ENCODE results near the gene WBP2.
A peak's percentile ranks its signal among the peaks of the same experiment; 100 is the strongest.
"Not testable (repeated sequence)": the region's sequence is repeated elsewhere in the genome, so short reads cannot be mapped to it uniquely, and the experiment has no call there.

WBP2 gene

GRCh38 chr17:75888484-75888883 is 33.3 kb upstream of the WBP2 start:
- no peak for DNase-seq (ENCODE audit: low read depth)

DNA sequence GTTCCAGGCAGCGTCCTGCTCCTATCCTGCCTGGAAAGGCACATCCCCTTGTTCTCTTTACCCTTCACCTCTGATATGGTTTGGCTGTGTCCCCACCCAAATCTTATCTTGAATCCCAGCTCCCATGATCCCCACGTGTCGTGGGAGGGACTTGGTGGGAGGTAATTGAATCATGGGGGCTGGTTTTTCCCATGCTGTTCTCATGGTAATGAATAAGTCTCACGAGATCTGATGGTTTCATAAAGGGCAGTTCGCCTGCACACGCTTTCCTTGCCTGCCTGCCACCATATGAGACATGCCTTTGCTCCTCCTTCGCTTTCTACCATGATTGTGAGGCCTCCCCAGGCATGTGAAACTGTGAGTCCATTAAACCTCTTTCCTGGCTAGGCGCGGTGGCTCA is 30.7 kb upstream of the WBP2 start:
- DNase-seq (ENCODE audit: low read depth) = not testable (repeated sequence)

DNA sequence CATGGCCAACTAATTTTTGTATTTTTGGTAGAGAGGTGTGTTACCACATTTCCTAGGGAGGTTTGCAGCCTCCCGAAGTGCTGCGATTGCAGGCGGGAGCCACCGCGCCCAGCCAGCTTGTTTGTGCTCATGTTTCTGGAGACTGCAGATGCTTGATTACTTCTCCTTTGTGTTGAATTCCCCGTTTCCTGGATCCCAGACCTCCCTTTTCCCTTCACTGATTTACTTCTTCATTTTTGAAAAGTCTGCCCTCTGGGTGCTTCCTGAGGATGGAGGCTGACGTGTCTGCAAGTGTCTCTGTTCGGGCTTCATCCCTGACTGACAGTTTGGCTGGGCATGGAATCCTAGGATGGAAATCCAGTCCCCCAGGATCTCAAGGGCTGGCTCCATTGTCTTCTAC is 30.3 kb upstream of the WBP2 start:
- no peak for DNase-seq (ENCODE audit: low read depth)

- no peak for DNase-seq (ENCODE audit: low read depth)
Observed at GRCh38 chr17:75881678-75882454, 26.7 kb upstream of the WBP2 start.

DNA sequence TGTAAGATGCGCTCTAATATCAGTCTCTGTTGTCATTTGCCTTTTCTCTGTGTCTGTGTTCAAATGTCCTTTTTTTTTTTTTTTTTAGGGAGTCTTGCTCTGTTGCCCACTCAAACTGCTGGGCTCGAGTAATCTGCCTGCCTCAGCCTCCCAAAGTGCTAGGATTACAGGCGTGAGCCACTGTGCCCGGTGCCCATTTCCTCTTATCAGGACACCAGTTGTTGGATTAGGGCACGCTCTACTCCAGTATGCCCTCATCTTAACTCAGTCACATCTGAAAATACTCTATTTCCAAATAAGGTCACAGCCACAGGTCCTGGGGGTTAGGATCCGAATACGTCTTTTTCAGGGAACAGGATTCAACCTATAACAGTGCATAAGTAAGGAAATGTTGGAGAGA is 25.1 kb upstream of the WBP2 start:
- DNase-seq (ENCODE audit: low read depth) = no peak

- no peak for DNase-seq (ENCODE audit: low read depth)
Observed at GRCh38 chr17:75878174-75878998, 23.3 kb upstream of the WBP2 start, which contains the start of gene TRIM47. Gene TRIM47, minus strand, starts transcription at chr17:75878581. Its CDS starts 33 bp downstream, at chr17:75878548.

GRCh38 chr17:75877752-75878173 is 22.6 kb upstream of the WBP2 start:
- DNase-seq (ENCODE audit: low read depth) = peak; percentile 67

GRCh38 chr17:75876938-75877751 is 22.0 kb upstream of the WBP2 start:
- no peak for DNase-seq (ENCODE audit: low read depth)

- peak; percentile 47 for DNase-seq (ENCODE audit: low read depth)
Observed at GRCh38 chr17:75876190-75876937, 21.2 kb upstream of the WBP2 start.

- DNase-seq (ENCODE audit: low read depth) = no peak
Observed at GRCh38 chr17:75875940-75876189, 20.7 kb upstream of the WBP2 start.

- no peak for DNase-seq (ENCODE audit: low read depth)
Observed at GRCh38 chr17:75875182-75875939, 20.2 kb upstream of the WBP2 start.

DNA sequence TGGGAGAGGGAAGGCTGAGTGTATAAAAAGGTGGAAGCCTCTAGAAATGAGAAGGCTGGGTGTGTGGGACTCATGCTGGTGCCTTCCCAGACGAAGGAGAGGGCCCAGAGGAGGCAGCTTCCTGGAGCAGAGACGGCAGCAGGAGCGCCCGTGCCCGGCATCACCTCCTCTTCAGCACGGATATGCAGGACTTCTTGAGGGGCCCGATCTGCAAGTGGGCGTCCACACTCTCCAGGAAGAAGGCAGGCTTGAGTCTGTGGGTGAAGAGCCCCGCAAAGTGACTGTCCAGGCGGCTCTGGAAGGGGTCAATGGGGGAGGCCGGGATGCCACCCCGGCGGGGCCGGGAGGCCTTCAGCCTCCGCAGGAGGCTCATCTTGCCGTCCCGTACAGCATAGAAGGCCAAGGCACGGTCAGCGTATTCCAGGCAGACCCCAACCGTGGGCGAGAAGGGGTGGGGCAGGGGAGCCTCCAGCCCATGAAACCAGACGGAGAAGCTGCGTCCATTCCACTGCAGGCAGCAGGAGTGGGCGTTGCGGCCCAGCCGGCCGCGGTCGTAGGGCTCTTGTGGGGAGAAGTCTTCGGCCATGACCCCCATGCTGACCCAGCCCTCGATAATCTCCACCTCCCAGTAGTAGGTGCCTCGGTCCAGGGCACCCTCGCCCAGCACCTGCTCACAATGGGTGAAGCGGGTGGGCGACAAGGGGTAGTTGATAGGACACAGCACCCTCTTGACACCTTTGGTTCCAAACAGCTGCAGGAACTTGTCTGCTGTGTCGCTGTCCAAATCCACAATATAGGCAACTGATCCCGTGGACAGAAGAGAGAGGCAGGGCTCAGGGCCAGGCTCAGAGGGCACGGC is 19.4 kb upstream of the WBP2 start:
- no peak for DNase-seq (ENCODE audit: low read depth)

DNA sequence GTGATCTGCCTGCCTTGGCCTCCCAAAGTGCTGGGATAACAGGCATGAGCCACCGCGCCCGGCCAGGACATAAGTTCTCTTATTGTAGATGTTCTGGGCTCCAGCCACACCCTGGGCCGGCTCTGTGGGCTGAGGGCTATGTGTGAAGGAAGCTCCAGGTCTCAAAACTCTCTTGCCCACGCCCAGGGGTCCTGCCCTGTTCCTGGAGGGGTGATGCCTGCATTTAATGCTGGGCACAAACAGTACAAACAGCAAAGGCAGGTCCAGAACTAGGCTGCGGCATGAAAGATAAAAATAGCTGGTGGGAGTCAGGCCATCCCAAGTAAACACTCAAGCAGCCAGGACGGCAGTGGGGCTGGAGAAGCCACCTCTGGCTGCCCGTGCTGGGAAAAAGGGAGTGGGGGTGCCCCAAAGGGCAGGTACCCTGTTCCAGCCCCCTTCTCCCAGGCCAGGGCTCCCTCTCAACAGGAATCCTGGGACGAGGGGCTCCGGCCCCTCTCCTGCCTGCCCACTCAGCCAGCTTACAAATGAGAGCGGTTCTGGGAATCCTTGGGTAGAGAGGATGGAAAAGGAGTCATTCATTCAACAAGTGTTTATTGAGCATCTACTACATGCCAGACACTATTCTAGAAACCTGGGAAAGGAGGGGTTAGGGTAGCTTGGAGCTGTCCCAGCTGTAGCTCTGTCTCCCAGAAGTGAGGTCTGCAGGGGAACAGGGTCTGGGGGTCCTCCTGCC is 18.6 kb upstream of the WBP2 start:
- no peak for DNase-seq (ENCODE audit: low read depth)

DNA sequence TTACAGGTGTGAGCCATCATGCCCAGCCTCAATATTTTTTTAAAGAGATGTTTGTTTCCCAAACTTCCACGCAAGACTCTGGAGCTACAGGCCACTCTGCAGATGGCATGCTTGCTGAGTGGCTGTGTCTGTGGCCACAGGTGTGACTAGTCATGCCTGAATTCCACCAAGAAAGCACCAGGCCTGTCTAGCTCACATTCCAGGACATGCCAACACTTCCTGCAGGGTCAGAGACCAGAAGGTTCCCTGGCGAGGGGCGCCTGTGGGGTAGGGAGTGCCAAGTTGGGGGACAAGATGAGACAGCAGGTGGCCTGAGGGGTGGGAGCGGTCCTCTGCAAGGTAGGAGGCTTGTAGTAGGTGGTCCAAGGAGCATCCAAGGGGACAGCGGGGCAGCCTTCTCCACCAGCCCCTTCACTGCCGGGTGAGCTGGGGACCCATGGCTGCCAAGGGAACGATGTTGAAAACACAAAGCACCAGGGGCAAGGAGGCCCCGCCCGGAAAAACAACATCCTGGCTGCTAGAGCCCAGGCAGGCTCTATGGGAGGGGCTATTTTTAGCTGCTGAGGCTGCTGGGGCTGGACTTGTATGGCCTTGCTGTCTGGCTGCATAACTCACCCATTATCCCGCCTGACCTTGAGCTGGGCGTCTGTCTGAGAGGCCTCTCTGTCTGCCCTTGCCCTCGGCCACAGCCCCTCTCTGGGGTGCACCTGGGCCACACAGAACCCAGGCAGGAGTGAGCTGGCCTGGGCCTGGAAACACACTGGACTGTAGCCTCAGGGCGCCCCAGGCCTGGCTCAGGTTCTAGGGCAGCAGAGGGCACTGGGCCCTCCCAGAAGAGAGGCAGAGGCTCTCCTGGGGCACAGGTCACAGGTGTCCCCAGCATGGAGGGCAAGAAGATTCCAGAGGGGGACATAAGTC is 17.6 kb upstream of the WBP2 start:
- DNase-seq (ENCODE audit: low read depth) = no peak

DNA sequence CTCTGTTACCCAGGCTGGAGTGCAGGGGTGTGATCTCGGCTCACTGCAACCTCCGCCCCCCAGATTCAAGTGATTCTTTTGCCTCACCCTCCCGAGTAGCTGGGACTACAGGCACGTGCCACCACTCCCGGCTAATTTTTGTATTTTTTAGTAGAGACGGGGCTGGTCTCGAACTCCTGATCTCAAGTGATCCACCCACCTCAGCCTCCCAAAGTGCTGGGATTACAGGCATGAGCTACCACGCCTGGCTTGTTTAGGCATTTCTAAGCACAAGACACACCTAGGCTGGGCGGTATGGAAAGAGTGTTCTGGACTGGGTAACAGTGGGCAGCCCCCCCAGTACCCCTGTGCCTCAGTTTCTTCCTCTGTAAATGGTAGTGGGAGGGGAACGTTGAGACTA is 15.1 kb upstream of the WBP2 start:
- DNase-seq (ENCODE audit: low read depth) = not testable (repeated sequence)

GRCh38 chr17:75869282-75870141 is 14.4 kb upstream of the WBP2 start:
- no peak for DNase-seq (ENCODE audit: low read depth)

GRCh38 chr17:75868730-75869281 is 13.7 kb upstream of the WBP2 start:
- not testable (repeated sequence) for DNase-seq (ENCODE audit: low read depth)
